HepG2 (cell line): Measurements from ENCODE around the gene DNAJB8. TPM values are rescaled to one million over a fixed set of nuclear protein-coding genes. Genes with fewer than 3 reads are reported as not detected.
A peak's percentile ranks its signal among the peaks of the same experiment; 100 is the strongest.

ENCODE experiments used
- ATAC-seq: fragments of 200-7000 bp; cut with Tn5 transposase; 3 replicates; pipeline ENCODE4 v1.9.1; 2020; ENCODE audit warnings: mild to moderate bottlenecking, moderate library complexity
- BruUV-seq: library from RNA; stranded (reverse); fragments of 400-500 nt; replicated peaks from 2 replicates; lab custom pipeline; 2021; lab: Mats Ljungman, UMichigan
- CTCF ChIA-PET: fragments of 300-600 bp; formaldehyde crosslinking; extraction: SDS; loops from one replicate; lab custom pipeline; 2021; ENCODE audit warnings: low total read pairs, inconsistent platforms, low intra/inter-chr PET ratio; lab: Yijun Ruan, JAX
- POLR2A ChIA-PET: fragments of 350-600 bp; sonication (Branson Sonifier 250); formaldehyde crosslinking; loops from one replicate; lab custom pipeline; 2020; ENCODE audit warnings: antibody characterized with exemption, inconsistent platforms; lab: Yijun Ruan, JAX
- DNase-seq: peaks from one replicate; pipeline ENCODE4 v3.0.0-alpha.2; 2015; ENCODE audit warnings: low spot score
- FAIRE-seq: peaks from 3 replicates; lab custom pipeline; 2011; peaks lifted over from hg19 to GRCh38; lab: Jason Lieb, UNC
- H2AFZ ChIP-seq: one replicate; pipeline ENCODE4 v1.6.1; 2011; ENCODE audit warnings: low read length, inconsistent platforms
- H3K27ac ChIP-seq: fragments of 300-600 bp; 3 replicates; pipeline ENCODE4 v1.8.0; 2011; ENCODE audit warnings: mixed run types, mild to moderate bottlenecking, mixed read lengths, low read length, inconsistent platforms; ENCODE audit not compliant: insufficient read depth; ENCODE audit errors: extremely low read length
- H3K27me3 ChIP-seq, 2 experiments: fragments of 200-600 bp in 1 of 2; 2 replicates in 1 of 2; 3 replicates in 1 of 2; pipeline versions ENCODE4 v1.6.0 to v1.8.0; 2011; ENCODE audit warnings: low read length in 2 of 2, mild to moderate bottlenecking in 2 of 2, moderate library complexity in 2 of 2, inconsistent platforms in 1 of 2; ENCODE audit not compliant: insufficient read depth in 2 of 2, control insufficient read depth in 1 of 2
- H3K36me3 ChIP-seq, 2 experiments: fragments of 200-600 bp in 1 of 2; replicated peaks in 1 of 2; 2 replicates in 1 of 2; 3 replicates in 1 of 2; pipeline versions ENCODE4 v1.5.1 to v1.8.0; 2011; ENCODE audit warnings: low read length in 2 of 2, inconsistent platforms in 1 of 2; ENCODE audit not compliant: insufficient read depth in 2 of 2, control insufficient read depth in 1 of 2
- H3K4me1 ChIP-seq: 2 replicates; pipeline ENCODE4 v1.5.1; 2012; ENCODE audit warnings: low read length, inconsistent platforms; ENCODE audit not compliant: insufficient read depth
- H3K4me2 ChIP-seq: 2 replicates; pipeline ENCODE4 v1.6.0; 2011; ENCODE audit warnings: low read depth, low read length, inconsistent platforms
- H3K4me3 ChIP-seq, 3 experiments: fragments of 200-600 bp in 1 of 3; sonication (generic), shearing (Covaris generic) in 1 of 3; replicated peaks in 1 of 3; 2 replicates each; pipeline ENCODE4 v1.5.1; 2011 to 2016; ENCODE audit warnings: low read length in 3 of 3, inconsistent platforms in 2 of 3, low read depth in 2 of 3, mild to moderate bottlenecking in 2 of 3, control low read depth in 1 of 3, mixed read lengths in 1 of 3; ENCODE audit not compliant: insufficient read depth in 1 of 3
- H3K79me2 ChIP-seq: one replicate; pipeline ENCODE4 v1.6.1; 2011; ENCODE audit warnings: low read length, inconsistent platforms; ENCODE audit not compliant: insufficient read depth
- H3K9ac ChIP-seq: 2 replicates; pipeline ENCODE4 v1.6.0; 2011; ENCODE audit warnings: mild to moderate bottlenecking, low read depth, low read length, inconsistent platforms; ENCODE audit not compliant: insufficient read depth
- H3K9me3 ChIP-seq: 2 replicates; pipeline ENCODE4 v1.5.1; 2012; ENCODE audit warnings: mild to moderate bottlenecking, low read length
- H4K20me1 ChIP-seq: 2 replicates; pipeline ENCODE4 v1.6.0; 2011; ENCODE audit warnings: inconsistent platforms, mild to moderate bottlenecking, low read length, moderate library complexity; ENCODE audit not compliant: insufficient read depth
- ARHGAP35 ChIP-seq: sonication (generic); formaldehyde crosslinking; IDR thresholded peaks from 2 replicates; pipeline ENCODE4 v1.9.0; 2022; ENCODE audit warnings: mild to moderate bottlenecking, inconsistent platforms, moderate library complexity, missing genetic modification reagents, borderline replicate concordance
- DR1 ChIP-seq: sonication (generic); formaldehyde crosslinking; IDR thresholded peaks from 2 replicates; pipeline ENCODE4 v1.8.0; 2021; ENCODE audit warnings: mild to moderate bottlenecking, missing genetic modification reagents, inconsistent platforms
- RXRA ChIP-seq: sonication (generic); formaldehyde crosslinking; IDR thresholded peaks from 2 replicates; pipeline ENCODE4 v1.5.1; 2020; ENCODE audit warnings: missing genetic modification reagents
- SOX13 ChIP-seq, 3 experiments: fragments of 450-650 bp in 1 of 3; sonication (generic) in 1 of 3; formaldehyde crosslinking in 1 of 3; IDR thresholded peaks in 2 of 3; conservative IDR thresholded peaks in 1 of 3; 2 replicates each; pipeline versions ENCODE4 v1.5.0 to v1.6.1; 2016 to 2020; ENCODE audit warnings: antibody characterized with exemption in 1 of 3, mild to moderate bottlenecking in 1 of 3, missing compliant biosample characterization in 1 of 3, missing genetic modification reagents in 1 of 3, moderate library complexity in 1 of 3
- U2AF1 ChIP-seq: fragments of 200-400 bp; formaldehyde crosslinking; optimal IDR thresholded peaks from 2 replicates; pipeline ENCODE3; 2017; ENCODE audit warnings: mild to moderate bottlenecking, low read depth, low read length
- ZFP82 ChIP-seq: sonication (generic); formaldehyde crosslinking; IDR thresholded peaks from 2 replicates; pipeline ENCODE4 v1.5.1; 2020; ENCODE audit warnings: mild to moderate bottlenecking, missing genetic modification reagents, borderline replicate concordance
- ZNF296 ChIP-seq: sonication (generic); formaldehyde crosslinking; conservative IDR thresholded peaks from 2 replicates; pipeline ENCODE4 v1.5.0; 2020; ENCODE audit warnings: mild to moderate bottlenecking, missing genetic modification reagents
- ZNF441 ChIP-seq: sonication (generic); formaldehyde crosslinking; IDR thresholded peaks from 2 replicates; pipeline ENCODE4 v1.7.0; 2021; ENCODE audit warnings: missing genetic modification reagents, borderline replicate concordance
- ZNF563 ChIP-seq: sonication (generic); formaldehyde crosslinking; IDR thresholded peaks from 2 replicates; pipeline ENCODE4 v1.8.0; 2022; ENCODE audit warnings: mild to moderate bottlenecking, moderate library complexity, missing genetic modification reagents
- ZNF660 ChIP-seq: sonication (generic); formaldehyde crosslinking; IDR thresholded peaks from 2 replicates; pipeline ENCODE4 v1.5.1; 2020; ENCODE audit warnings: mild to moderate bottlenecking, low read depth, missing genetic modification reagents, borderline replicate concordance
- ZNF770 ChIP-seq: sonication (generic); formaldehyde crosslinking; IDR thresholded peaks from 2 replicates; pipeline ENCODE4 v1.5.0; 2020; ENCODE audit warnings: mild to moderate bottlenecking, missing genetic modification reagents
- WGBS: methylation state at CpG from one replicate; pipeline ENCODE4 v1.1.6; 2017; ENCODE audit warnings: low lambda C conversion rate; 5-methylcytosine and 5-hydroxymethylcytosine counted together
- in situ Hi-C: cut with HindIII; loops from 2 replicates; pipeline ENCODE4 v1.10.0; 2017; ENCODE audit warnings: low pct_unique_long_range_greater_than_20kb; ENCODE audit not compliant: extremely low pct_ligation_motif_present
- intact Hi-C: fragments of 100-400 bp; cut with micrococcal nuclease; formaldehyde crosslinking; loops from one replicate; pipeline ENCODE4 v1.10.0; 2022; ENCODE audit not compliant: unreplicated experiment
- polyA plus RNA-seq, 8 experiments: library from polyadenylated mRNA; depleted of rRNA in 3 of 8; stranded (reverse) in 7 of 8; unstranded in 1 of 8; fragments of >200 nt; fragmentation: Illumina TruSeq in 4 of 8; extraction: Trizol in 4 of 8; gene quantifications; 2 replicates each; pipeline versions ENCODE4 v1.2.1 to v1.2.3, GENCODE V29; 2011 to 2016; ENCODE audit warnings: low read depth in 4 of 8, missing spikeins in 1 of 8, mixed read lengths in 1 of 8; ENCODE audit not compliant: insufficient read depth in 1 of 8
- total RNA-seq, 5 experiments: library from RNA; depleted of rRNA; stranded (reverse); fragments of >200 nt; fragmentation: Illumina TruSeq; extraction: Trizol; gene quantifications; 2 replicates each; pipeline ENCODE4 v1.2.3, GENCODE V29; 2016; ENCODE audit warnings: low read depth in 1 of 5
- TF ChIP-seq, protein P1 (sequence below): sonication (generic); formaldehyde crosslinking; IDR thresholded peaks from 2 replicates; pipeline ENCODE4 v1.4.0; 2020; ENCODE audit warnings: missing genetic modification reagents

DNAJB8 gene
- total and polyA plus RNA-seq, 2 of the 13 experiments (the other 11 are each of a cell fraction or from before 2014, with no cell fraction given) = not detected

GRCh38 chr3:128490915-128491690 lies 24.4 kb upstream of the DNAJB8 start:
- Histone ChIP-seq H2AFZ (no peak overlapping the region), H3K4me2 (peak overlapping the region; percentile 94), H3K9ac (peak overlapping the region; percentile 88; the same call in 1 of the 2 replicates), H3K4me1 (peaks cover 36% of the 10 kb centered on the region), H3K79me2 (peaks cover 8% of the 10 kb centered on the region), H4K20me1 (peaks cover 9% of the 10 kb centered on the region; the same call in 1 of the 2 replicates), H3K27ac (no peak overlapping the region), H3K4me3 (peak overlapping the region in 2 of 3 experiments; percentile 87 to 91; a peak in 2 of 6 replicates), H3K27me3 (no peaks in the 10 kb centered on the region), H3K36me3 (no peaks in the 10 kb centered on the region), H3K9me3 (no peaks in the 10 kb centered on the region)
- FAIRE-seq = no peak
- WGBS = 98% methylated on average over 19 of the region's 23 CpGs
- intact Hi-C loops = no loop called here
- DNase-seq = no peak
- no peak for ATAC-seq
- in situ Hi-C loops = loop anchor here (5.0 kb wide), 1 partner anchor 319 kb away; no protein-coding TSS in a partner anchor
- TF ChIP-seq DR1 (CRISPR knock-in tag) (no peak), ARHGAP35 (CRISPR knock-in tag) (no peak)
- ChIA-PET POLR2A (no interaction called here), CTCF (no interaction called here)
- no TSS peak for BruUV-seq

GRCh38 chr3:128490650-128490914 lies 23.9 kb upstream of the DNAJB8 start:
- in situ Hi-C loops = loop anchor here (5.0 kb wide), 1 partner anchor 318 kb away; no protein-coding TSS in a partner anchor
- DNase-seq (no peak), FAIRE-seq (no peak), ATAC-seq (no peak)
- H3K9me3 ChIP-seq = no peaks in the 10 kb centered on the region
- WGBS = 98% methylated on average over 4 of the region's 10 CpGs
- intact Hi-C loops = no loop called here
- H3K4me3 ChIP-seq = peak overlapping the region; percentile 87 to 91 (median 87)
- H3K9ac ChIP-seq = peak overlapping the region; percentile 88; the same call in 1 of the 2 replicates
- peaks cover 42% of the 10 kb centered on the region for H3K4me1 ChIP-seq
- H4K20me1 ChIP-seq = peaks cover 9% of the 10 kb centered on the region; the same call in 1 of the 2 replicates
- no peaks in the 10 kb centered on the region for H3K27me3 ChIP-seq
- peaks cover 8% of the 10 kb centered on the region for H3K79me2 ChIP-seq
- no peak overlapping the region for H3K27ac ChIP-seq
- H2AFZ ChIP-seq = no peak overlapping the region
- no peak for TF ChIP-seq ZNF770 (CRISPR knock-in tag)
- TF ChIP-seq ZFP82 (CRISPR knock-in tag) = no peak
- TF ChIP-seq ZNF296 (CRISPR knock-in tag) = no peak
- TF ChIP-seq, protein P1, sequence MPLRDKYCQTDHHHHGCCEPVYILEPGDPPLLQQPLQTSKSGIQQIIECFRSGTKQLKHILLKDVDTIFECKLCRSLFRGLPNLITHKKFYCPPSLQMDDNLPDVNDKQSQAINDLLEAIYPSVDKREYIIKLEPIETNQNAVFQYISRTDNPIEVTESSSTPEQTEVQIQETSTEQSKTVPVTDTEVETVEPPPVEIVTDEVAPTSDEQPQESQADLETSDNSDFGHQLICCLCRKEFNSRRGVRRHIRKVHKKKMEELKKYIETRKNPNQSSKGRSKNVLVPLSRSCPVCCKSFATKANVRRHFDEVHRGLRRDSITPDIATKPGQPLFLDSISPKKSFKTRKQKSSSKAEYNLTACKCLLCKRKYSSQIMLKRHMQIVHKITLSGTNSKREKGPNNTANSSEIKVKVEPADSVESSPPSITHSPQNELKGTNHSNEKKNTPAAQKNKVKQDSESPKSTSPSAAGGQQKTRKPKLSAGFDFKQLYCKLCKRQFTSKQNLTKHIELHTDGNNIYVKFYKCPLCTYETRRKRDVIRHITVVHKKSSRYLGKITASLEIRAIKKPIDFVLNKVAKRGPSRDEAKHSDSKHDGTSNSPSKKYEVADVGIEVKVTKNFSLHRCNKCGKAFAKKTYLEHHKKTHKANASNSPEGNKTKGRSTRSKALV (CRISPR knock-in tag) = no peak
- no peak for TF ChIP-seq ZNF441 (CRISPR knock-in tag)
- TF ChIP-seq ZNF660 = no peak
- no peak for TF ChIP-seq ZNF563 (CRISPR knock-in tag)
- TF ChIP-seq SOX13 (IDR thresholded peaks at IDR 0.05) = no peak
- TF ChIP-seq SOX13 (CRISPR knock-in tag; conservative IDR thresholded peaks at IDR 0.05 in 1 of 2, IDR thresholded peaks at IDR 0.05 in 1 of 2) = no peak
- no peak for TF ChIP-seq U2AF1
- no peak for TF ChIP-seq RXRA (CRISPR knock-in tag)
- H3K4me2 ChIP-seq = peak overlapping the region; percentile 94
- CTCF ChIA-PET = interaction anchor here (0.7 kb wide), 1 partner anchor 263 kb away, joined by 3 read pairs; no protein-coding TSS in a partner anchor
- POLR2A ChIA-PET = no interaction called here
- no TSS peak for BruUV-seq
- peaks cover 2 to 3% of the 10 kb centered on the region in 2 experiments; a peak in 2 of 5 replicates for H3K36me3 ChIP-seq
